ENCODE results near the gene LIPC.

- TF ChIP-seq TEAD4 (IDR thresholded peaks at IDR 0.05) (no peak), ZBTB7A (IDR thresholded peaks at IDR 0.05; ENCODE audit: low read depth) (no peak), USF1 (IDR thresholded peaks at IDR 0.05) (no peak), CEBPB (IDR thresholded peaks at IDR 0.05) (no peak), REST (IDR thresholded peaks at IDR 0.05; ENCODE audit: low read depth) (no peak), RAD21 (IDR thresholded peaks at IDR 0.05; ENCODE audit: low read depth) (no peak), TCF12 (IDR thresholded peaks at IDR 0.05; ENCODE audit: low read depth) (no peak), CREB1 (IDR thresholded peaks at IDR 0.05; ENCODE audit: low read depth) (no peak), TAF1 (IDR thresholded peaks at IDR 0.05; ENCODE audit: low read depth) (no peak), EP300 (IDR thresholded peaks at IDR 0.05; ENCODE audit: borderline replicate concordance) (no peak), EGR1 (IDR thresholded peaks at IDR 0.05) (no peak), MAX (IDR thresholded peaks at IDR 0.05) (no peak), YY1 (IDR thresholded peaks at IDR 0.05; ENCODE audit: low read depth) (no peak)
Observed at GRCh38 chr15:58446521-58446920, 14.7 kb downstream of the LIPC start.
